ENCODE measurements around the gene PLA2G4E. TPM values are rescaled to one million over a fixed set of nuclear protein-coding genes. Genes with fewer than 3 reads are reported as not detected.

The PLA2G4E gene
- total RNA-seq, 2 donors from 2014 or later: 0.11 TPM; not detected in 1

DNA sequence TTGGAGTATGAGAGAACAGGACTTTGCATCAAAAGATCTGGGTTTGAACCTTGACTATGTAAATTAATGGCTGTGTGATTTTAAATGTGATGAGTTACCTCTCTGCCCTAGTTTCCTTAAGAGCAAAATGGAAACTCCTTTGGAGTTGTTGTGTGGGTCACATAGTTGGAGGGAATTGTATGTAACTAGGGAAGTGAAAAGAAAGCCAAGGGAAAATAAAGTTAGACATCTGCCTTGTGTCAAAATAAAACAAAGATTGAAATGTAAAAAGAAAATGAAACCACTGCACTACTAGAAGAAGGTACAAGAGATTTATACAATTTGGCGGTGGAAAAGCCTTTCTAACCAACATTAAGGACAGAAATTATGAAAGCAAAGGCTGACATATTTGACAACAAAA, 46.8 kb downstream of the PLA2G4E start:
- no peak overlapping the region for H3K4me3 ChIP-seq
- TF ChIP-seq CTCF (IDR thresholded peaks at IDR 0.05): no peak
- DNase-seq (ENCODE audit: low spot score): no peak
- H3K36me3 ChIP-seq: no peaks in the 10 kb centered on the region
- H3K27ac ChIP-seq: no peak overlapping the region
- no peaks in the 10 kb centered on the region for H3K9me3 ChIP-seq
- H3K4me1 ChIP-seq: peaks cover 0 to 21% of the 10 kb centered on the region in 2 donors
- no peaks in the 10 kb centered on the region for H3K27me3 ChIP-seq

DNA sequence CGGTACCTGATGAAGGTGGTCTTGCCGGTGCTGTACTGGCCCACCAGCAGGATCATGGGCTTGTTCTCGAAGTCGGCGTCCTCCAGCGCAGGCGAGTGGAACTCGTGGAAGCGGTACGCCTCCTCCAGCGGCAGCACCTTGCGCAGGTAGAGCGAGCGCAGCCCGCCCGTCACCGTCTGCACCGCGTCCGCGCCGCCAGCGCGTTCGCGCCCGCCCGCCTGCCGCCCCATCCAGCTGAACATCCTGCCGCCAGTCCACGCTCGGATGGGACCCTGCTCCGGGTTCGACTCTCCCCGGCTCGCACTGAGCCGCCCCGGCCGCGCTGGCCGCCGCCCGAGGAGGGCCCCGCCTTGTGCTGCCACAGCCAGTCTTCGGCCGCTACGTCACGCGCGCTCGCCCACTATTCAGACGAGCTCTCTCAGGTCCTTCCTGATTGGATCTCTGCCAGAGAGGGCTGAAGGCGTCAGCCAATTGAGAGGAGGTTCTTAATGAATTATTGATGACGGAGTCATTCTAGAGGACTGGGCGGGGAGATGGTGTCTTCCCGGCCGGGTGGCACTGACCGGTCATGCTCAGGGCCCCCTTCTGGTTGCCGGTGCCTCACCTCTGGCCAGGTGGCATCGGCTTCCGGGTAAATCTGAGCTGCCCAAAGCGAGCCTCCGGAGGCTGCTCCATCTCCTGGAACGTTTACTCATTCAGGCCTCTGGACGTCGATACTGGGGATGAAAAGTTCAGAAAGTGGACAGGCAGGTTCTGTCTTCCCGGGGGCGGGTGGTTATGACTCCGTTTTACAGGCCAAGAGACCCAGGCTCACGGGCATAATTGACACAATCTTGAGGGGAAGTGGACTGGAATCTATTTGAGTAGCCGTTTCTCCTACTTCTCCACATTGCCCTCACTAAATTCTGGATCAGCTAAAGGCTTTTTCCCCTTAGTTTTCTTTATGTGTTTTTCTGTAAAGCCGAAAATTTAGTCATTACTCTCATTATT, 48.3 kb downstream of the PLA2G4E start, which contains the start of gene EHD4:
EHD4 (minus strand) TSS at position 305 of the 990 bp plus-strand sequence; CDS start at position 242, 63 bp downstream.
- peak in 1 of 2 donors; percentile 61 for TF ChIP-seq CTCF (IDR thresholded peaks at IDR 0.05)
- Histone ChIP-seq H3K27me3 (no peaks in the 10 kb centered on the region), H3K27ac (peak within 1 kb of the TSS; percentile 95 to 96), H3K4me1 (peaks cover 0 to 34% of the 10 kb centered on the region in 2 donors), H3K36me3 (no peaks in the 10 kb centered on the region), H3K4me3 (peak within 1 kb of the TSS; percentile 86 to 96), H3K9me3 (no peaks in the 10 kb centered on the region)
- DNase-seq (ENCODE audit: low spot score): peak; percentile 100

DNA sequence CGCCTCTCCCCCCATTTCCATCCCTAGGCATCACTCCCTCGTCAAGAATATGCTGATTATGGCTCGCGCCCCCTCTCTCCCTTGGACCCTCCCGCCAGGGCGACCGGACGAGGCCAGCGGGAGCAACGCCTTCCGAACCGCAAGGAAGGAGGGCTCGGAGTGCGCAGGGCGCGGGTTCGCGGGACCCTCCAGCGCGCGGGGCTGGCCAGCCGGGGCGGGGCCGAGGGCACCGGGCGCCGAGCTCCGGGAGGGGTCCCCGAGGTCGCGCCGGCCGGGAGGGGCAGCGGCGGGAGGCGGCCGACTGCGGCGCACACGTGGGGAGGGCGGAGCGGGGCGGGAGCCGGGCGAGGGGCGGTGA, 49.0 kb downstream of the PLA2G4E start:
- H3K36me3 ChIP-seq: no peaks in the 10 kb centered on the region
- DNase-seq (ENCODE audit: low spot score): no peak
- H3K9me3 ChIP-seq: no peaks in the 10 kb centered on the region
- peaks cover 0 to 41% of the 10 kb centered on the region in 2 donors for H3K4me1 ChIP-seq
- no peaks in the 10 kb centered on the region for H3K27me3 ChIP-seq
- peak overlapping the region; percentile 86 to 96 for H3K4me3 ChIP-seq
- no peak for TF ChIP-seq CTCF (IDR thresholded peaks at IDR 0.05)
- H3K27ac ChIP-seq: peak overlapping the region; percentile 95 to 96

DNA sequence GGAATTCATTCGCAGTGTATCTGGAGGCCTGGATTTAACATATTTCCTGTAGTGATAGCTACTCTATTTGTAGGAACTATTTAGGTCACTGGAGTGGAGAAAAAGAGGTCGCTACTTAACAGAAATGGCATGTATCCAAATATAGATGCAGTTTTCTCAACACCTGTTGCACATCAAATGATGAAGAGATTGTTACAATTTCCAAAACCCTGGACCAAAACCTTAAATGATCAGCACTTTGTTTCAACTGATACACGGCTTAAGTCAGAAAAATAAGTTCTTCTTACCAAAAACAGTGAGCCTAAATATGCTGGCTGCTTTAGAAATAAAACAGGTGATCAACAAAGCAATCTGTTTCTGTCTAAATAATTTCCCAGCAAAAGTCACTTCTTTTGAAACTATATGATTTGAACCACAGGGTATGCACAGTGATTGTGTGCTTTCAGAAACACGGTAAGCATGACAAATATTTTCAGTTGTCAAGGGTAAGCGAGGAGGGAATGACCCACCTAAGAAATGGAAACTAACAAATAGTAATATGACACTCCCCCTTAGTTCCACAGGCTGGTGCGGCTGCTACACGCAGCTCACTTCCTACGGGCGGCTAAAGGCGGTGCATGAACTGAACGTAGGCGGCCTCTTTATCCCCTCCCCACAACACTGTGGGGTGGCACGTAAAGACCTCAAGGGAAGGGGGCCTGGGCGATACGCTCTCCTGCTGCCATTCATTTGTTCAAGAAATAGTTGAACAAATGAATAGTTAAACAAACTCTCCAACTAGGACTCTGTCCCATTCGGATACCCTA, 49.5 kb downstream of the PLA2G4E start:
- DNase-seq (ENCODE audit: low spot score): peak; percentile 66
- Histone ChIP-seq H3K27me3 (no peaks in the 10 kb centered on the region), H3K9me3 (no peaks in the 10 kb centered on the region), H3K36me3 (no peaks in the 10 kb centered on the region), H3K4me3 (peak overlapping the region; percentile 86 to 96), H3K27ac (peak overlapping the region; percentile 95 to 96), H3K4me1 (peaks cover 0 to 47% of the 10 kb centered on the region in 2 donors)
- no peak for TF ChIP-seq CTCF (IDR thresholded peaks at IDR 0.05)

DNA sequence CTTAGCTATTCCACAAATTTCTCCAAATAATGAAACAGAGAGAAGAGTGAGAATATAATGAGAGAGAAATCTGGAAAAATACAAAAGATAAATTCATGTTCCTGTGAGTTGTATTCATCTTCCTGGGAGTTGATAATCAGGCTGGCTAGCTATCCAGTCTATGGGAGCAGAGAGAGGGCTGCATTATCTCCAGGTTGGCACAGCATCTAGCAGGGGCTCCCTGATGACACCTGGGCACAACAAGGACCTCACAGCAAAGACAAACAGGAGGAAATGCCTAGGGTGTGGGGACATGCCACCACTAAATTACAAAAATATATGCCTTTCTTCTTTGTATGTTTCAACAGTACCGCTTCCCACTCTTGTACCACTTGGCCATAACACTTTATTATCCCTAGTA, 50.4 kb downstream of the PLA2G4E start:
- no peaks in the 10 kb centered on the region for H3K27me3 ChIP-seq
- H3K36me3 ChIP-seq: no peaks in the 10 kb centered on the region
- no peak for DNase-seq (ENCODE audit: low spot score)
- no peak for TF ChIP-seq CTCF (IDR thresholded peaks at IDR 0.05)
- H3K4me1 ChIP-seq: peaks cover 0 to 55% of the 10 kb centered on the region in 2 donors
- H3K27ac ChIP-seq: peak overlapping the region; percentile 95 to 96
- no peaks in the 10 kb centered on the region for H3K9me3 ChIP-seq
- H3K4me3 ChIP-seq: peak overlapping the region; percentile 86 to 96

Data from right atrium auricular region (tissue), 2 donors.